ENCODE measurements around the gene BIN1. TPM values are rescaled to one million over a fixed set of nuclear protein-coding genes. Genes with fewer than 3 reads are reported as not detected.

Gene BIN1
- total RNA-seq, 1 donor from 2014 or later = 50.2 TPM

GRCh38 chr2:127000194-127000593, 106.8 kb downstream of the BIN1 start:
- no peaks in the 10 kb centered on the region for H3K9me3 ChIP-seq (ENCODE audit: insufficient read depth, low read depth, low read length)
- no peaks in the 10 kb centered on the region for H3K4me1 ChIP-seq (ENCODE audit: insufficient read depth, low read length)
- Mint-ChIP-seq H3K27ac (ENCODE audit: unreplicated experiment) (no peak overlapping the region), H3K27me3 (ENCODE audit: low read depth, unreplicated experiment) (no peaks in the 10 kb centered on the region), H3K9me3 (ENCODE audit: unreplicated experiment) (no peaks in the 10 kb centered on the region), H3K36me3 (ENCODE audit: low read depth, unreplicated experiment) (no peaks in the 10 kb centered on the region), H3K4me3 (ENCODE audit: unreplicated experiment) (no peak overlapping the region), H3K4me1 (ENCODE audit: low read depth, unreplicated experiment) (no peaks in the 10 kb centered on the region)
- H3K9ac ChIP-seq (ENCODE audit: low read length) = no peak overlapping the region
- H3K79me2 ChIP-seq (ENCODE audit: insufficient read depth, low read length) = no peaks in the 10 kb centered on the region
- H3K27me3 ChIP-seq (ENCODE audit: insufficient read depth, low read length) = no peaks in the 10 kb centered on the region
- TF ChIP-seq CTCF (IDR thresholded peaks at IDR 0.05; ENCODE audit: insufficient read depth, low read depth, low read length) (no peak), EZH2 (IDR thresholded peaks at IDR 0.05; ENCODE audit: insufficient read depth, low read length) (no peak)
- H4K20me1 ChIP-seq (ENCODE audit: insufficient read depth, low read length) = no peaks in the 10 kb centered on the region
- H3K27ac ChIP-seq (ENCODE audit: low read depth, low read length) = no peak overlapping the region
- H3K4me2 ChIP-seq (ENCODE audit: low read length) = no peak overlapping the region
- H3K4me3 ChIP-seq (ENCODE audit: insufficient read depth, low read depth, low read length) = no peak overlapping the region
- DNase-seq (ENCODE audit: low read depth) (no peak), FAIRE-seq (no peak)
- no peak overlapping the region for H2AFZ ChIP-seq (ENCODE audit: low read depth, low read length)
- no peaks in the 10 kb centered on the region for H3K36me3 ChIP-seq (ENCODE audit: insufficient read depth, low read length)

GRCh38 chr2:126999106-126999756, 107.7 kb downstream of the BIN1 start:
- Histone ChIP-seq H3K27ac (ENCODE audit: low read depth, low read length) (no peak overlapping the region), H3K27me3 (ENCODE audit: insufficient read depth, low read length) (no peaks in the 10 kb centered on the region), H4K20me1 (ENCODE audit: insufficient read depth, low read length) (no peaks in the 10 kb centered on the region), H3K4me3 (ENCODE audit: insufficient read depth, low read depth, low read length) (no peak overlapping the region), H2AFZ (ENCODE audit: low read depth, low read length) (no peak overlapping the region), H3K79me2 (ENCODE audit: insufficient read depth, low read length) (no peaks in the 10 kb centered on the region), H3K36me3 (ENCODE audit: insufficient read depth, low read length) (no peaks in the 10 kb centered on the region), H3K9me3 (ENCODE audit: insufficient read depth, low read depth, low read length) (no peaks in the 10 kb centered on the region), H3K4me2 (ENCODE audit: low read length) (no peak overlapping the region), H3K4me1 (ENCODE audit: insufficient read depth, low read length) (no peaks in the 10 kb centered on the region), H3K9ac (ENCODE audit: low read length) (no peak overlapping the region)
- no peak for FAIRE-seq
- Mint-ChIP-seq H3K27me3 (ENCODE audit: low read depth, unreplicated experiment) (no peaks in the 10 kb centered on the region), H3K36me3 (ENCODE audit: low read depth, unreplicated experiment) (no peaks in the 10 kb centered on the region), H3K4me3 (ENCODE audit: unreplicated experiment) (no peak overlapping the region), H3K9me3 (ENCODE audit: unreplicated experiment) (no peaks in the 10 kb centered on the region), H3K4me1 (ENCODE audit: low read depth, unreplicated experiment) (no peaks in the 10 kb centered on the region), H3K27ac (ENCODE audit: unreplicated experiment) (no peak overlapping the region)
- TF ChIP-seq CTCF (IDR thresholded peaks at IDR 0.05; ENCODE audit: insufficient read depth, low read depth, low read length) = no peak
- no peak for TF ChIP-seq EZH2 (IDR thresholded peaks at IDR 0.05; ENCODE audit: insufficient read depth, low read length)
- no peak for DNase-seq (ENCODE audit: low read depth)

- no peak for FAIRE-seq
- Histone ChIP-seq H3K27me3 (ENCODE audit: insufficient read depth, low read length) (no peaks in the 10 kb centered on the region), H3K36me3 (ENCODE audit: insufficient read depth, low read length) (no peaks in the 10 kb centered on the region), H3K79me2 (ENCODE audit: insufficient read depth, low read length) (no peaks in the 10 kb centered on the region), H3K4me1 (ENCODE audit: insufficient read depth, low read length) (no peaks in the 10 kb centered on the region), H2AFZ (ENCODE audit: low read depth, low read length) (no peak overlapping the region), H3K9ac (ENCODE audit: low read length) (no peak overlapping the region), H3K4me3 (ENCODE audit: insufficient read depth, low read depth, low read length) (no peak overlapping the region), H4K20me1 (ENCODE audit: insufficient read depth, low read length) (no peaks in the 10 kb centered on the region), H3K9me3 (ENCODE audit: insufficient read depth, low read depth, low read length) (no peaks in the 10 kb centered on the region), H3K27ac (ENCODE audit: low read depth, low read length) (no peak overlapping the region), H3K4me2 (ENCODE audit: low read length) (no peak overlapping the region)
- Mint-ChIP-seq H3K4me3 (ENCODE audit: unreplicated experiment) (no peak overlapping the region), H3K9me3 (ENCODE audit: unreplicated experiment) (no peaks in the 10 kb centered on the region), H3K27me3 (ENCODE audit: low read depth, unreplicated experiment) (no peaks in the 10 kb centered on the region), H3K4me1 (ENCODE audit: low read depth, unreplicated experiment) (no peaks in the 10 kb centered on the region), H3K36me3 (ENCODE audit: low read depth, unreplicated experiment) (no peaks in the 10 kb centered on the region), H3K27ac (ENCODE audit: unreplicated experiment) (no peak overlapping the region)
- TF ChIP-seq EZH2 (IDR thresholded peaks at IDR 0.05; ENCODE audit: insufficient read depth, low read length) (no peak), CTCF (IDR thresholded peaks at IDR 0.05; ENCODE audit: insufficient read depth, low read depth, low read length) (no peak)
- no peak for DNase-seq (ENCODE audit: low read depth)
These were observed 108.5 kb downstream of the BIN1 start for GRCh38 chr2:126998486-126998885.

Data from astrocyte (in vitro differentiated cells and primary cell).